Stimulated activated naive CD8-positive, alpha-beta T cell treated with anti-CD3 and anti-CD28 coated beads, Interleukin-15, Interleukin-2, amounts not matched to agents 100 U/mL and 50 U/mL, for 24 hours (primary cell): ENCODE measurements around the gene CD3E.

Experiments used
- ATAC-seq: fragments of 150-1000 bp; cut with Tn5 transposase; one replicate; pipeline ENCODE4 v1.10.0; 2021
- DNase-seq: peaks from one replicate; pipeline ENCODE4 v3.0.0; 2021

CD3E gene

GRCh38 chr11:118304568-118305248, at the start of gene CD3E:
Gene CD3E, plus strand, starts transcription at chr11:118304730. Its CDS starts 223 bp downstream, at chr11:118304953.
- DNase-seq (peak; percentile 70), ATAC-seq (peak; percentile 77)

- ATAC-seq = peak; percentile 58
These were observed 46.1 kb upstream of the CD3E start for GRCh38 chr11:118258410-118258809.

GRCh38 chr11:118259138-118259537, 45.4 kb upstream of the CD3E start:
- ATAC-seq (no peak), DNase-seq (no peak)

More at GRCh38 chr11:118258410-118258809, 46.1 kb upstream of the CD3E start:
- DNase-seq = no peak

GRCh38 chr11:118260353-118260752, 44.2 kb upstream of the CD3E start:
- ATAC-seq = peak; percentile 24
- DNase-seq = no peak

- no peak for ATAC-seq
These were observed 41.4 kb upstream of the CD3E start for GRCh38 chr11:118263112-118263511.

GRCh38 chr11:118263695-118264568, 40.6 kb upstream of the CD3E start, which contains the start of gene MPZL2:
Gene MPZL2, minus strand, starts transcription at chr11:118264297. Its CDS starts 144 bp downstream, at chr11:118264153.
- DNase-seq = peak; percentile 49
- peak; percentile 83 for ATAC-seq

More at GRCh38 chr11:118263112-118263511, 41.4 kb upstream of the CD3E start:
- no peak for DNase-seq

- ATAC-seq (no peak), DNase-seq (no peak)
These were observed 39.7 kb upstream of the CD3E start for GRCh38 chr11:118264569-118265465.

- no peak for ATAC-seq
These were observed 38.6 kb upstream of the CD3E start for GRCh38 chr11:118265954-118266353.

GRCh38 chr11:118267486-118267885, 37.0 kb upstream of the CD3E start:
- DNase-seq (no peak), ATAC-seq (no peak)

More at GRCh38 chr11:118265954-118266353, 38.6 kb upstream of the CD3E start:
- no peak for DNase-seq

GRCh38 chr11:118272001-118272400, 32.5 kb upstream of the CD3E start:
- DNase-seq (no peak), ATAC-seq (no peak)

GRCh38 chr11:118274186-118274585, 30.3 kb upstream of the CD3E start:
- DNase-seq (no peak), ATAC-seq (no peak)

- ATAC-seq (no peak), DNase-seq (no peak)
These were observed 29.4 kb upstream of the CD3E start for GRCh38 chr11:118275176-118275575.

- DNase-seq = no peak
- no peak for ATAC-seq
These were observed 28.1 kb upstream of the CD3E start for GRCh38 chr11:118276422-118276821.

- peak; percentile 79 for ATAC-seq
- peak; percentile 29 for DNase-seq
These were observed 27.2 kb upstream of the CD3E start for GRCh38 chr11:118277312-118277711.

GRCh38 chr11:118281284-118281683, 23.2 kb upstream of the CD3E start:
- DNase-seq (no peak), ATAC-seq (peak; percentile 60)

GRCh38 chr11:118282606-118283005, 21.9 kb upstream of the CD3E start:
- no peak for DNase-seq
- ATAC-seq = no peak

- ATAC-seq (no peak), DNase-seq (no peak)
These were observed 21.4 kb upstream of the CD3E start for GRCh38 chr11:118283037-118283636.

- DNase-seq = no peak
- no peak for ATAC-seq
These were observed 20.7 kb upstream of the CD3E start for GRCh38 chr11:118283756-118284350.

- DNase-seq (no peak), ATAC-seq (no peak)
These were observed 18.0 kb upstream of the CD3E start for GRCh38 chr11:118286545-118286944.

- DNase-seq (no peak), ATAC-seq (peak; percentile 88)
These were observed 17.5 kb upstream of the CD3E start for GRCh38 chr11:118287006-118287405.

GRCh38 chr11:118289401-118289800, 15.1 kb upstream of the CD3E start:
- ATAC-seq = no peak
- DNase-seq = no peak
